NCI-H774 (cell line): ENCODE results near the gene TLCD1.

Experiments
- DNase-seq: peaks from one replicate; lab custom pipeline; 2025; lab: John Stamatoyannopoulos, UW

Gene TLCD1

DNA sequence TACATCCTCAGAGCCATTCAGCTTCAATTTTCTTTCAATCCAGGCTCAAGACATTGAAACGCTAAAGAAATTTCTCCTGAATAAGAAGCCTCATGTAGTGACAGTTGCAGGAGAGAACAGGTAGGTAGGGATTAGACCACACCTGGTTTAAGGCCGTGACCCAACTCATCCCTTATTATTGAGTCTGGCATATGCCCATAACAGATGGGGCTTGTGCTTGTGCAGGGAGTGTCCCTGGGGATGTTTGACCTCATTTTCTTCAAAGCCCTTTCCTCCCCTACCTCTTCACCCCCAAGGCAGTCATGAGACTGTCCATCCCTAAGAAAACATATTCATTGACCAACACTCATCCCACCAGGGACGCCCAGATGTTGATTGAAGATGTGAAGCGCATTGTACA, 39.7 kb downstream of the TLCD1 start:
- no peak for DNase-seq

- DNase-seq = no peak
Observed at GRCh38 chr17:28685366-28685765, 40.7 kb downstream of the TLCD1 start.

DNA sequence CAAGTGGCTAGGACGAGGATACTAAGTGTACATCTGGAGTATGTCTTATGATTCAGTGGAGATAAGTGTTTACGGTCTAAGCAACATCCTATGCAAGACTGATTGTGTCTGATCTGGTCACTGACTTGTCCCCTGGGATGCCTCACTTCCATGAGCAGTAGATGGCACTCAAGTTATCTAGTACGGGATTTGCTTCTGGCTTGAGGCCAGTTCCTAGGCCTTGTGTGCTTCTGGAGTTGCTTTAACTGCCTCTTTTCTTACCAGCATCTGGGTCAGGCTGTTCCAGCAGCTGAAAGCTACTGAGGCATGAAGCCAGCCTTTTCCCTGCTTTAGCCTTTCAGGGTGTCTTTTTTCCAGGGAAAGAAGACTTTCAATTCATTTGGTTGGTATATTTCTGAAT, 41.1 kb downstream of the TLCD1 start:
- no peak for DNase-seq

- DNase-seq = no peak
Observed at GRCh38 chr17:28682655-28683054, 43.4 kb downstream of the TLCD1 start.

DNA sequence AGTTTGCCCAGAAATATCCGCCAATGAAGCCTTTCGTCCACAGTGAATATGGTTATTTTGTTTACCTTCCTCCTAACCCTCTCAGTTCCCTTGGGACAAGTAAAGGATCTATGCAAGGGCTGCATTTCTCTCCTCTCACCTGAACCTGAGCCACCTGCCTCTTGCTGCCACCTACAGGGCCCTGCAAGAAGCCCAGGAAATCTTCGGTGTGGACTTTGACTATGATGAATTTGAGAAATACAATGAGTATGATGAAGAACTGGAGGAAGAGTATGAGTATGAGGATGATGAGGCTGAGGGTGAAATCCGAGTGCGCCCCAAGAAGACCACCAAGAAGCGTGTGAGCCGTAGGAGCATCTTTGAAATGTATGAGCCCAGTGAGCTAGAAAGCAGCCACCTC, 50.1 kb downstream of the TLCD1 start:
- DNase-seq = no peak

DNA sequence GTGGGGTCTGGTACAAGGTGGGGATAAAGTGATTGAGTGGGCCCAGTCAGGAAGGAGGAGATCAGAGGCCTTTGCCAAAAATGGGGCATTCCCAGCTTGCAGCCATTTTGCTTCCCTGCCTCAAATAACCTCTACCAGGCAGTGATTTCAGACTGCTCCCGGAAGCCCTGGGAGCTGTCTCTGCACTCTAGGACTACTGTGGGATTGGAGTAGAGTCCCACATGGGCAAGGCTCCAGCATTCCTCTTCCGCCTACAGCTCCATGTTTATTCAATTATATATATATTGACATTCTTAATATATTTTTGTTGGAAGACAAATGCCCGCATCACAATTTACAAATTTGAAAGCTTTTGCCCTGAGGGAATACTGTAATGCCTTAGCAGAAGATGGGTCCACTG, 50.5 kb downstream of the TLCD1 start:
- no peak for DNase-seq
